HepG2 (cell line): Measurements from ENCODE around the gene EEFSEC. TPM values are rescaled to one million over a fixed set of nuclear protein-coding genes. Genes with fewer than 3 reads are reported as not detected.

Experiments
- ATAC-seq: fragments of 200-7000 bp; cut with Tn5 transposase; 3 replicates; pipeline ENCODE4 v1.9.1; 2020; ENCODE audit warnings: mild to moderate bottlenecking, moderate library complexity
- BruUV-seq: library from RNA; stranded (reverse); fragments of 400-500 nt; replicated peaks from 2 replicates; lab custom pipeline; 2021; lab: Mats Ljungman, UMichigan
- CTCF ChIA-PET: fragments of 300-600 bp; formaldehyde crosslinking; extraction: SDS; loops from one replicate; lab custom pipeline; 2021; ENCODE audit warnings: low total read pairs, inconsistent platforms, low intra/inter-chr PET ratio; lab: Yijun Ruan, JAX
- POLR2A ChIA-PET: fragments of 350-600 bp; sonication (Branson Sonifier 250); formaldehyde crosslinking; loops from one replicate; lab custom pipeline; 2020; ENCODE audit warnings: antibody characterized with exemption, inconsistent platforms; lab: Yijun Ruan, JAX
- DNase-seq: peaks from one replicate; pipeline ENCODE4 v3.0.0-alpha.2; 2015; ENCODE audit warnings: low spot score
- FAIRE-seq: peaks from 3 replicates; lab custom pipeline; 2011; peaks lifted over from hg19 to GRCh38; lab: Jason Lieb, UNC
- H2AFZ ChIP-seq: one replicate; pipeline ENCODE4 v1.6.1; 2011; ENCODE audit warnings: low read length, inconsistent platforms
- H3K27ac ChIP-seq: fragments of 300-600 bp; 3 replicates; pipeline ENCODE4 v1.8.0; 2011; ENCODE audit warnings: mixed run types, mild to moderate bottlenecking, mixed read lengths, low read length, inconsistent platforms; ENCODE audit not compliant: insufficient read depth; ENCODE audit errors: extremely low read length
- H3K27me3 ChIP-seq, 2 experiments: fragments of 200-600 bp in 1 of 2; 2 replicates in 1 of 2; 3 replicates in 1 of 2; pipeline versions ENCODE4 v1.6.0 to v1.8.0; 2011; ENCODE audit warnings: low read length in 2 of 2, mild to moderate bottlenecking in 2 of 2, moderate library complexity in 2 of 2, inconsistent platforms in 1 of 2; ENCODE audit not compliant: insufficient read depth in 2 of 2, control insufficient read depth in 1 of 2
- H3K36me3 ChIP-seq, 2 experiments: fragments of 200-600 bp in 1 of 2; replicated peaks in 1 of 2; 2 replicates in 1 of 2; 3 replicates in 1 of 2; pipeline versions ENCODE4 v1.5.1 to v1.8.0; 2011; ENCODE audit warnings: low read length in 2 of 2, inconsistent platforms in 1 of 2; ENCODE audit not compliant: insufficient read depth in 2 of 2, control insufficient read depth in 1 of 2
- H3K4me1 ChIP-seq: 2 replicates; pipeline ENCODE4 v1.5.1; 2012; ENCODE audit warnings: low read length, inconsistent platforms; ENCODE audit not compliant: insufficient read depth
- H3K4me2 ChIP-seq: 2 replicates; pipeline ENCODE4 v1.6.0; 2011; ENCODE audit warnings: low read depth, low read length, inconsistent platforms
- H3K4me3 ChIP-seq, 3 experiments: fragments of 200-600 bp in 1 of 3; sonication (generic), shearing (Covaris generic) in 1 of 3; replicated peaks in 1 of 3; 2 replicates each; pipeline ENCODE4 v1.5.1; 2011 to 2016; ENCODE audit warnings: low read length in 3 of 3, inconsistent platforms in 2 of 3, low read depth in 2 of 3, mild to moderate bottlenecking in 2 of 3, control low read depth in 1 of 3, mixed read lengths in 1 of 3; ENCODE audit not compliant: insufficient read depth in 1 of 3
- H3K79me2 ChIP-seq: one replicate; pipeline ENCODE4 v1.6.1; 2011; ENCODE audit warnings: low read length, inconsistent platforms; ENCODE audit not compliant: insufficient read depth
- H3K9ac ChIP-seq: 2 replicates; pipeline ENCODE4 v1.6.0; 2011; ENCODE audit warnings: mild to moderate bottlenecking, low read depth, low read length, inconsistent platforms; ENCODE audit not compliant: insufficient read depth
- H3K9me3 ChIP-seq: 2 replicates; pipeline ENCODE4 v1.5.1; 2012; ENCODE audit warnings: mild to moderate bottlenecking, low read length
- H4K20me1 ChIP-seq: 2 replicates; pipeline ENCODE4 v1.6.0; 2011; ENCODE audit warnings: inconsistent platforms, mild to moderate bottlenecking, low read length, moderate library complexity; ENCODE audit not compliant: insufficient read depth
- ARID5B ChIP-seq: IDR thresholded peaks from 2 replicates; pipeline ENCODE4 v1.4.0; 2020; ENCODE audit warnings: mild to moderate bottlenecking, missing genetic modification reagents
- CERS6 ChIP-seq: sonication (generic); formaldehyde crosslinking; IDR thresholded peaks from 2 replicates; pipeline ENCODE4 v1.5.0; 2020; ENCODE audit warnings: missing genetic modification reagents
- CHD4 ChIP-seq: fragments of 200-600 bp; sonication (generic); IDR thresholded peaks from 2 replicates; pipeline ENCODE4 v1.7.0; 2017; ENCODE audit warnings: mild to moderate bottlenecking, low read length, borderline replicate concordance
- ESRRA ChIP-seq: sonication (generic); formaldehyde crosslinking; IDR thresholded peaks from 2 replicates; pipeline ENCODE4 v1.5.1; 2020; ENCODE audit warnings: mild to moderate bottlenecking, low read depth, missing genetic modification reagents
- GRHL1 ChIP-seq: sonication (generic); formaldehyde crosslinking; conservative IDR thresholded peaks from 2 replicates; pipeline ENCODE4 v1.8.0; 2022; ENCODE audit warnings: missing genetic modification reagents
- KLF6 ChIP-seq: IDR thresholded peaks from 2 replicates; pipeline ENCODE4 v1.8.0; 2016; ENCODE audit warnings: missing biosample characterization, missing genetic modification reagents
- MAFK ChIP-seq, 2 experiments: IDR thresholded peaks in 1 of 2; conservative IDR thresholded peaks in 1 of 2; 2 replicates each; pipeline ENCODE4 v1.6.1; 2011; ENCODE audit warnings: improper control_type of control experiment in 2 of 2, low read length in 2 of 2
- MTA3 ChIP-seq: sonication (generic); formaldehyde crosslinking; IDR thresholded peaks from 2 replicates; pipeline ENCODE4 v1.4.0; 2020; ENCODE audit warnings: missing genetic modification reagents
- MTF2 ChIP-seq: sonication (generic); formaldehyde crosslinking; IDR thresholded peaks from 2 replicates; pipeline ENCODE4 v1.5.0; 2020; ENCODE audit warnings: missing genetic modification reagents, borderline replicate concordance
- NFKBIZ ChIP-seq: IDR thresholded peaks from 2 replicates; pipeline ENCODE4 v1.6.1; 2018; ENCODE audit warnings: missing genetic modification reagents, missing compliant biosample characterization
- RXRA ChIP-seq: sonication (generic); formaldehyde crosslinking; IDR thresholded peaks from 2 replicates; pipeline ENCODE4 v1.5.1; 2020; ENCODE audit warnings: missing genetic modification reagents
- SRSF4 ChIP-seq: fragments of 200-400 bp; formaldehyde crosslinking; IDR thresholded peaks from one replicate; pipeline ENCODE4 v1.6.1; 2018; ENCODE audit warnings: mild to moderate bottlenecking, low read depth, low read length, moderate library complexity; ENCODE audit not compliant: poor library complexity, severe bottlenecking
- U2AF1 ChIP-seq: fragments of 200-400 bp; formaldehyde crosslinking; optimal IDR thresholded peaks from 2 replicates; pipeline ENCODE3; 2017; ENCODE audit warnings: mild to moderate bottlenecking, low read depth, low read length
- ZBTB38 ChIP-seq: sonication (generic); formaldehyde crosslinking; IDR thresholded peaks from 2 replicates; pipeline ENCODE4 v1.5.1; 2020; ENCODE audit warnings: mild to moderate bottlenecking, missing genetic modification reagents
- ZMAT3 ChIP-seq: sonication (generic); formaldehyde crosslinking; conservative IDR thresholded peaks from 2 replicates; pipeline ENCODE4 v1.7.0; 2021; ENCODE audit warnings: missing genetic modification reagents
- ZNF263 ChIP-seq: sonication (generic); formaldehyde crosslinking; IDR thresholded peaks from 2 replicates; pipeline ENCODE4 v1.4.0; 2020; ENCODE audit warnings: missing genetic modification reagents
- ZNF432 ChIP-seq: sonication (generic); formaldehyde crosslinking; IDR thresholded peaks from 2 replicates; pipeline ENCODE4 v1.5.0; 2020; ENCODE audit warnings: missing genetic modification reagents, mild to moderate bottlenecking, borderline replicate concordance
- ZNF670 ChIP-seq: sonication (generic); formaldehyde crosslinking; IDR thresholded peaks from 2 replicates; pipeline ENCODE4 v1.8.0; 2022; ENCODE audit warnings: mild to moderate bottlenecking, missing genetic modification reagents, borderline replicate concordance
- WGBS: methylation state at CpG from one replicate; pipeline ENCODE4 v1.1.6; 2017; ENCODE audit warnings: low lambda C conversion rate; 5-methylcytosine and 5-hydroxymethylcytosine counted together
- in situ Hi-C: cut with HindIII; loops from 2 replicates; pipeline ENCODE4 v1.10.0; 2017; ENCODE audit warnings: low pct_unique_long_range_greater_than_20kb; ENCODE audit not compliant: extremely low pct_ligation_motif_present
- intact Hi-C: fragments of 100-400 bp; cut with micrococcal nuclease; formaldehyde crosslinking; loops from one replicate; pipeline ENCODE4 v1.10.0; 2022; ENCODE audit not compliant: unreplicated experiment
- polyA plus RNA-seq, 8 experiments: library from polyadenylated mRNA; depleted of rRNA in 3 of 8; stranded (reverse) in 7 of 8; unstranded in 1 of 8; fragments of >200 nt; fragmentation: Illumina TruSeq in 4 of 8; extraction: Trizol in 4 of 8; gene quantifications; 2 replicates each; pipeline versions ENCODE4 v1.2.1 to v1.2.3, GENCODE V29; 2011 to 2016; ENCODE audit warnings: low read depth in 4 of 8, missing spikeins in 1 of 8, mixed read lengths in 1 of 8; ENCODE audit not compliant: insufficient read depth in 1 of 8
- total RNA-seq, 5 experiments: library from RNA; depleted of rRNA; stranded (reverse); fragments of >200 nt; fragmentation: Illumina TruSeq; extraction: Trizol; gene quantifications; 2 replicates each; pipeline ENCODE4 v1.2.3, GENCODE V29; 2016; ENCODE audit warnings: low read depth in 1 of 5

The EEFSEC gene
- total and polyA plus RNA-seq, 2 of the 13 experiments (the other 11 are each of a cell fraction or from before 2014, with no cell fraction given) = 6.4 to 24.2 TPM

GRCh38 chr3:128344052-128344735 lies 190.9 kb downstream of the EEFSEC start:
- H2AFZ ChIP-seq = no peak overlapping the region
- no peaks in the 10 kb centered on the region for H4K20me1 ChIP-seq
- in situ Hi-C loops (no loop called here), intact Hi-C loops (no loop called here)
- peak overlapping the region; percentile 69 for H3K9ac ChIP-seq
- H3K79me2 ChIP-seq = no peaks in the 10 kb centered on the region
- peaks cover 58% of the 10 kb centered on the region for H3K4me1 ChIP-seq
- POLR2A ChIA-PET = interaction anchor here (0.8 to 4.8 kb wide), 8 partner anchors 8 to 176 kb away, joined by 3 to 29 read pairs (median 4); no protein-coding TSS in a partner anchor
- peak overlapping the region; percentile 66 for H3K4me2 ChIP-seq
- H3K27me3 ChIP-seq = no peaks in the 10 kb centered on the region
- peak overlapping the region; percentile 81 for H3K27ac ChIP-seq
- peak overlapping the region in 1 of 3 experiments; percentile 10; a peak in 1 of 6 replicates for H3K4me3 ChIP-seq
- no peaks in the 10 kb centered on the region for H3K9me3 ChIP-seq
- peak; percentile 66 for ATAC-seq
- DNase-seq = peak; percentile 29
- CTCF ChIA-PET = no interaction called here
- FAIRE-seq = no peak
- 67% methylated on average over 5 of the region's 6 CpGs for WGBS
- no TSS peak for BruUV-seq
- peaks cover 6 to 24% of the 10 kb centered on the region in 2 experiments; a peak in 4 of 5 replicates for H3K36me3 ChIP-seq
- TF ChIP-seq ARID5B (CRISPR knock-in tag) = no peak
- peak; percentile 50; the same call in 1 of the 2 replicates for TF ChIP-seq ESRRA (CRISPR knock-in tag)
- TF ChIP-seq MAFK (conservative IDR thresholded peaks at IDR 0.05 in 1 of 2, IDR thresholded peaks at IDR 0.05 in 1 of 2; ENCODE audit: low read length in 2 of 2) = 0 out of 4 replicates have a peak, but pooled peaks of 1 of the 2 experiments have one; percentile 10
- peak; percentile 66; the same call in 1 of the 2 replicates for TF ChIP-seq ZMAT3
- TF ChIP-seq MTF2 (CRISPR knock-in tag) = no peak
- no peak for TF ChIP-seq RXRA (CRISPR knock-in tag)
- no peak for TF ChIP-seq CHD4
- TF ChIP-seq U2AF1 = no peak
- TF ChIP-seq ZNF432 = no peak
- TF ChIP-seq ZNF263 = no peak
- no peak for TF ChIP-seq SRSF4
- TF ChIP-seq KLF6 = no peak
- no peak for TF ChIP-seq GRHL1
- TF ChIP-seq NFKBIZ (CRISPR knock-in tag) = peak; percentile 14; the same call in 1 of the 2 replicates
- no peak for TF ChIP-seq ZBTB38 (CRISPR knock-in tag)
- TF ChIP-seq CERS6 (CRISPR knock-in tag) = no peak
- TF ChIP-seq ZNF670 = no peak
- no peak for TF ChIP-seq MTA3 (CRISPR knock-in tag)
